ENCODE data around the gene FBXO31. TPM values are rescaled to one million over a fixed set of nuclear protein-coding genes. Genes with fewer than 3 reads are reported as not detected.

Gene FBXO31
- total and polyA plus RNA-seq, 9 of the 15 experiments (the other 6 are each of a cell fraction or from before 2014, with no cell fraction given) = 0.18 to 33.3 (median 10.9) TPM

DNA sequence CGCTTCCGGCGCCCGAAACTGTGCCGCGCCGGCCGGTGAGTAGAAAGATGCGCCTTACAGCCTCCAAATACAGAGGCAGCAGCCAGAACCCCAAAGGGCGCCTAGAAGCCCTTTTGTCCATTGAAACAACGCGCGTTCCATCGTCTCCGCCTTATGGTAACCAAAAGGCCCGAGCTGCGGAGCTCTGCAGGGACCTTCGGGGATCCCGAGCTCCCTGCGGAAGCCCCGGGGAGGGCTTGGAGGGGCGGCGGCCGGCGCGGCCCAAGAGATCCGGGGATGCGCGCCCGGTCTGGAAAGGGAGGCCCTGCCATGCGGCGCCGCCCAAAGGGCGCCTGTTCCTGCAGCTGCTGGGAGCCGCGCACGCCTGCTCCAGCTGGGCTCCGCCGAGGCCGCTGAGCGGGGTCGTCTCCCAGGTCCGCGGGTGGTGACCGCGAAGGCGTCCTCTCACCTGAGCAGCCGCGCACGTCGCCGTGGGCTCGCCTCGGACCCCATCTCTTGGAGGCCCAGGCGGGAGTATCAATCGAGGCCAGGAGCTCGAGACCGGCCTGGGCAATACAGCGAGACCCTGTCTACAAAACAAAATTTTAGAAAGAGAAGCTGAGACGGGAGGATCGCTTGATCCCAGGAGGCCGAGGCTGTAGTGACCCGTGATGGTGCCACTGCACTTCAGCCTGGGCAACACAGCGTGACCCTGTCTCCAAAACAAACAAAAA lies 742 bp upstream of the FBXO31 start (continued):
- TF ChIP-seq CCNT2 (IDR thresholded peaks at IDR 0.05; ENCODE audit: borderline replicate concordance, extremely low read depth, insufficient read length, low read depth, low read length) = peak; percentile 23
- TF ChIP-seq, protein P1, sequence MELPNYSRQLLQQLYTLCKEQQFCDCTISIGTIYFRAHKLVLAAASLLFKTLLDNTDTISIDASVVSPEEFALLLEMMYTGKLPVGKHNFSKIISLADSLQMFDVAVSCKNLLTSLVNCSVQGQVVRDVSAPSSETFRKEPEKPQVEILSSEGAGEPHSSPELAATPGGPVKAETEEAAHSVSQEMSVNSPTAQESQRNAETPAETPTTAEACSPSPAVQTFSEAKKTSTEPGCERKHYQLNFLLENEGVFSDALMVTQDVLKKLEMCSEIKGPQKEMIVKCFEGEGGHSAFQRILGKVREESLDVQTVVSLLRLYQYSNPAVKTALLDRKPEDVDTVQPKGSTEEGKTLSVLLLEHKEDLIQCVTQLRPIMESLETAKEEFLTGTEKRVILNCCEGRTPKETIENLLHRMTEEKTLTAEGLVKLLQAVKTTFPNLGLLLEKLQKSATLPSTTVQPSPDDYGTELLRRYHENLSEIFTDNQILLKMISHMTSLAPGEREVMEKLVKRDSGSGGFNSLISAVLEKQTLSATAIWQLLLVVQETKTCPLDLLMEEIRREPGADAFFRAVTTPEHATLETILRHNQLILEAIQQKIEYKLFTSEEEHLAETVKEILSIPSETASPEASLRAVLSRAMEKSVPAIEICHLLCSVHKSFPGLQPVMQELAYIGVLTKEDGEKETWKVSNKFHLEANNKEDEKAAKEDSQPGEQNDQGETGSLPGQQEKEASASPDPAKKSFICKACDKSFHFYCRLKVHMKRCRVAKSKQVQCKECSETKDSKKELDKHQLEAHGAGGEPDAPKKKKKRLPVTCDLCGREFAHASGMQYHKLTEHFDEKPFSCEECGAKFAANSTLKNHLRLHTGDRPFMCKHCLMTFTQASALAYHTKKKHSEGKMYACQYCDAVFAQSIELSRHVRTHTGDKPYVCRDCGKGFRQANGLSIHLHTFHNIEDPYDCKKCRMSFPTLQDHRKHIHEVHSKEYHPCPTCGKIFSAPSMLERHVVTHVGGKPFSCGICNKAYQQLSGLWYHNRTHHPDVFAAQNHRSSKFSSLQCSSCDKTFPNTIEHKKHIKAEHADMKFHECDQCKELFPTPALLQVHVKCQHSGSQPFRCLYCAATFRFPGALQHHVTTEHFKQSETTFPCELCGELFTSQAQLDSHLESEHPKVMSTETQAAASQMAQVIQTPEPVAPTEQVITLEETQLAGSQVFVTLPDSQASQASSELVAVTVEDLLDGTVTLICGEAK (IDR thresholded peaks at IDR 0.05) = peak; percentile 16
- TF ChIP-seq, protein P1 (CRISPR knock-in tag; IDR thresholded peaks at IDR 0.05) = no peak
- TF ChIP-seq, protein P2, sequence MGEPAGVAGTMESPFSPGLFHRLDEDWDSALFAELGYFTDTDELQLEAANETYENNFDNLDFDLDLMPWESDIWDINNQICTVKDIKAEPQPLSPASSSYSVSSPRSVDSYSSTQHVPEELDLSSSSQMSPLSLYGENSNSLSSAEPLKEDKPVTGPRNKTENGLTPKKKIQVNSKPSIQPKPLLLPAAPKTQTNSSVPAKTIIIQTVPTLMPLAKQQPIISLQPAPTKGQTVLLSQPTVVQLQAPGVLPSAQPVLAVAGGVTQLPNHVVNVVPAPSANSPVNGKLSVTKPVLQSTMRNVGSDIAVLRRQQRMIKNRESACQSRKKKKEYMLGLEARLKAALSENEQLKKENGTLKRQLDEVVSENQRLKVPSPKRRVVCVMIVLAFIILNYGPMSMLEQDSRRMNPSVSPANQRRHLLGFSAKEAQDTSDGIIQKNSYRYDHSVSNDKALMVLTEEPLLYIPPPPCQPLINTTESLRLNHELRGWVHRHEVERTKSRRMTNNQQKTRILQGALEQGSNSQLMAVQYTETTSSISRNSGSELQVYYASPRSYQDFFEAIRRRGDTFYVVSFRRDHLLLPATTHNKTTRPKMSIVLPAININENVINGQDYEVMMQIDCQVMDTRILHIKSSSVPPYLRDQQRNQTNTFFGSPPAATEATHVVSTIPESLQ (CRISPR knock-in tag; IDR thresholded peaks at IDR 0.05) = no peak; the same call in 1 of the 2 replicates
- TF ChIP-seq CBFA2T3 (IDR thresholded peaks at IDR 0.05) = no peak
- TF ChIP-seq CC2D1A (IDR thresholded peaks at IDR 0.05) = peak; percentile 39; the same call in 1 of the 2 replicates
- peak; percentile 50; the same call in 1 of the 2 replicates for TF ChIP-seq EP400 (IDR thresholded peaks at IDR 0.05)
- TF ChIP-seq ZFP1 (CRISPR knock-in tag; IDR thresholded peaks at IDR 0.05) = no peak
- no peak for TF ChIP-seq JUN (IDR thresholded peaks at IDR 0.05; ENCODE audit: borderline replicate concordance, low read depth, low read length)
- peak; percentile 61; the same call in 1 of the 2 replicates for TF ChIP-seq JUN (CRISPR knock-in tag; IDR thresholded peaks at IDR 0.05; ENCODE audit: borderline replicate concordance)
- TF ChIP-seq, protein P3, sequence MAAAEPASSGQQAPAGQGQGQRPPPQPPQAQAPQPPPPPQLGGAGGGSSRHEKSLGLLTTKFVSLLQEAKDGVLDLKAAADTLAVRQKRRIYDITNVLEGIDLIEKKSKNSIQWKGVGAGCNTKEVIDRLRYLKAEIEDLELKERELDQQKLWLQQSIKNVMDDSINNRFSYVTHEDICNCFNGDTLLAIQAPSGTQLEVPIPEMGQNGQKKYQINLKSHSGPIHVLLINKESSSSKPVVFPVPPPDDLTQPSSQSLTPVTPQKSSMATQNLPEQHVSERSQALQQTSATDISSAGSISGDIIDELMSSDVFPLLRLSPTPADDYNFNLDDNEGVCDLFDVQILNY (CRISPR knock-in tag; IDR thresholded peaks at IDR 0.05) = 0 out of 2 replicates have a peak, but pooled peaks have one; percentile 3
- TF ChIP-seq RBM25 (IDR thresholded peaks at IDR 0.05; ENCODE audit: low read depth, low read length, severe bottlenecking) = peak; percentile 42
- TF ChIP-seq, protein P4, sequence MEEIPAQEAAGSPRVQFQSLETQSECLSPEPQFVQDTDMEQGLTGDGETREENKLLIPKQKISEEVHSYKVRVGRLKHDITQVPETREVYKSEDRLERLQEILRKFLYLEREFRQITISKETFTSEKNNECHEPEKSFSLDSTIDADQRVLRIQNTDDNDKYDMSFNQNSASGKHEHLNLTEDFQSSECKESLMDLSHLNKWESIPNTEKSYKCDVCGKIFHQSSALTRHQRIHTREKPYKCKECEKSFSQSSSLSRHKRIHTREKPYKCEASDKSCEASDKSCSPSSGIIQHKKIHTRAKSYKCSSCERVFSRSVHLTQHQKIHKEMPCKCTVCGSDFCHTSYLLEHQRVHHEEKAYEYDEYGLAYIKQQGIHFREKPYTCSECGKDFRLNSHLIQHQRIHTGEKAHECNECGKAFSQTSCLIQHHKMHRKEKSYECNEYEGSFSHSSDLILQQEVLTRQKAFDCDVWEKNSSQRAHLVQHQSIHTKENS (CRISPR knock-in tag; IDR thresholded peaks at IDR 0.05) = no peak
- TF ChIP-seq ZNF224 (CRISPR knock-in tag; IDR thresholded peaks at IDR 0.05) = no peak

Data from K562 (cell line).